ENCODE measurements around the gene ZNF292.

- TF ChIP-seq POLR2A (IDR thresholded peaks at IDR 0.05; ENCODE audit: extremely low read depth, insufficient read length) (no peak), CTCF (IDR thresholded peaks at IDR 0.05; ENCODE audit: low read depth, low read length) (no peak), MAX (IDR thresholded peaks at IDR 0.05; ENCODE audit: low read depth, low read length) (no peak), MYC (IDR thresholded peaks at IDR 0.05; ENCODE audit: low read depth, low read length) (no peak)
Observed at GRCh38 chr6:87152526-87152955, 2.8 kb upstream of the ZNF292 start.

Data from NB4 (cell line).